ENCODE measurements around the gene SSB. TPM values are rescaled to one million over a fixed set of nuclear protein-coding genes. Genes with fewer than 3 reads are reported as not detected.

The SSB gene
- total RNA-seq, 1 donor from 2014 or later, result 100 TPM

- H3K36me3 ChIP-seq (ENCODE audit: control insufficient read depth, insufficient read depth, low read length), result no peaks in the 10 kb centered on the region
- no peak for TF ChIP-seq CTCF (IDR thresholded peaks at IDR 0.05; ENCODE audit: insufficient read depth, low read length, poor library complexity, severe bottlenecking)
- H3K27me3 ChIP-seq (ENCODE audit: control insufficient read depth, insufficient read depth, low read length), result no peaks in the 10 kb centered on the region
- H3K4me3 ChIP-seq (ENCODE audit: low read depth, low read length), result no peak overlapping the region
- DNase-seq (ENCODE audit: low read depth), result no peak
Observed at GRCh38 chr2:169790581-169790980, 8.1 kb upstream of the SSB start.

- no peak for TF ChIP-seq CTCF (IDR thresholded peaks at IDR 0.05; ENCODE audit: insufficient read depth, low read length, poor library complexity, severe bottlenecking)
- no peaks in the 10 kb centered on the region for H3K36me3 ChIP-seq (ENCODE audit: control insufficient read depth, insufficient read depth, low read length)
- no peak overlapping the region for H3K4me3 ChIP-seq (ENCODE audit: low read depth, low read length)
- H3K27me3 ChIP-seq (ENCODE audit: control insufficient read depth, insufficient read depth, low read length), result no peaks in the 10 kb centered on the region
- DNase-seq (ENCODE audit: low read depth), result no peak
Observed at GRCh38 chr2:169795181-169795580, 3.5 kb upstream of the SSB start.

- H3K36me3 ChIP-seq (ENCODE audit: control insufficient read depth, insufficient read depth, low read length), result no peaks in the 10 kb centered on the region
- H3K4me3 ChIP-seq (ENCODE audit: low read depth, low read length), result no peak overlapping the region
- no peak for DNase-seq (ENCODE audit: low read depth)
- H3K27me3 ChIP-seq (ENCODE audit: control insufficient read depth, insufficient read depth, low read length), result no peaks in the 10 kb centered on the region
- no peak for TF ChIP-seq CTCF (IDR thresholded peaks at IDR 0.05; ENCODE audit: insufficient read depth, low read length, poor library complexity, severe bottlenecking)
Observed at GRCh38 chr2:169796441-169796840, 2.2 kb upstream of the SSB start.

GRCh38 chr2:169797601-169798000 lies 1.1 kb upstream of the SSB start:
- TF ChIP-seq CTCF (IDR thresholded peaks at IDR 0.05; ENCODE audit: insufficient read depth, low read length, poor library complexity, severe bottlenecking), result no peak

GRCh38 chr2:169798397-169798717 lies 314 bp upstream of the SSB start:
- DNase-seq (ENCODE audit: low read depth), result no peak
- TF ChIP-seq CTCF (IDR thresholded peaks at IDR 0.05; ENCODE audit: insufficient read depth, low read length, poor library complexity, severe bottlenecking), result no peak
- Histone ChIP-seq H3K4me3 (ENCODE audit: low read depth, low read length) (peak overlapping the region; percentile 72), H3K27me3 (ENCODE audit: control insufficient read depth, insufficient read depth, low read length) (no peaks in the 10 kb centered on the region), H3K36me3 (ENCODE audit: control insufficient read depth, insufficient read depth, low read length) (no peaks in the 10 kb centered on the region)

More at GRCh38 chr2:169797601-169798000, 1.1 kb upstream of the SSB start:
- DNase-seq (ENCODE audit: low read depth), result no peak
- H3K36me3 ChIP-seq (ENCODE audit: control insufficient read depth, insufficient read depth, low read length), result no peaks in the 10 kb centered on the region
- H3K4me3 ChIP-seq (ENCODE audit: low read depth, low read length), result no peak overlapping the region
- H3K27me3 ChIP-seq (ENCODE audit: control insufficient read depth, insufficient read depth, low read length), result no peaks in the 10 kb centered on the region

- TF ChIP-seq CTCF (IDR thresholded peaks at IDR 0.05; ENCODE audit: insufficient read depth, low read length, poor library complexity, severe bottlenecking), result no peak
- no peaks in the 10 kb centered on the region for H3K36me3 ChIP-seq (ENCODE audit: control insufficient read depth, insufficient read depth, low read length)
- H3K4me3 ChIP-seq (ENCODE audit: low read depth, low read length), result no peak overlapping the region
- DNase-seq (ENCODE audit: low read depth), result no peak
- H3K27me3 ChIP-seq (ENCODE audit: control insufficient read depth, insufficient read depth, low read length), result no peaks in the 10 kb centered on the region
Observed at GRCh38 chr2:169803480-169803879, 4.8 kb downstream of the SSB start.

Measured in kidney epithelial cell (primary cell).